Uterus (tissue), 2 donors: ENCODE measurements around the gene CLINT1.

Source experiments
- POLR2A ChIP-seq, 2 donors: fragments of 450-650 bp; IDR thresholded peaks; one replicate each; pipeline ENCODE4 v1.6.1; 2016; ENCODE audit warnings: antibody characterized with exemption in 2 of 2, mild to moderate bottlenecking in 1 of 2, moderate library complexity in 1 of 2
- TF ChIP-seq, protein P1 (sequence below), 4 experiments: fragments of 200-600 bp in 2 of 4; fragments of 450-650 bp in 2 of 4; sonication (generic) in 2 of 4; IDR thresholded peaks; one replicate each; pipeline ENCODE4 v1.5.1; 2016 to 2019; ENCODE audit warnings: antibody characterized with exemption in 4 of 4, mild to moderate bottlenecking in 2 of 4, moderate library complexity in 1 of 4

DNA sequence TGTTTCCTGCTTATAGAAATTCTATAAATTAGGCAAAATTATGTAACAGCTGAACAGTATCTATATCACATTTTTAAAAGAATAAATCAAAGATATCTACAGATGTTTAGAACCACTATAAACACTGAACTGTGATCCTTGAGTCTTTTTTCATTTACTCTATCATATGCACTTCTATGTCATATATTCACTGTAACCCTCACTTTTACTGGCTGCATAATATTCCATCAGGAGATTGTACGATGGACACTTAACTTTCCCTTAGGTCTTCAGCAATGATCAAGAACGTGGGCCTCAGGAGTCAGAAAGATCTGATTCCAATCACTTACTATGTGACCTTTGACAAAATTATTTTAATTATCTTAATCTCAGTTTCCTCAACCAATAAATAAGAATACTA is 41.0 kb downstream of the CLINT1 start:
- TF ChIP-seq, protein P1, sequence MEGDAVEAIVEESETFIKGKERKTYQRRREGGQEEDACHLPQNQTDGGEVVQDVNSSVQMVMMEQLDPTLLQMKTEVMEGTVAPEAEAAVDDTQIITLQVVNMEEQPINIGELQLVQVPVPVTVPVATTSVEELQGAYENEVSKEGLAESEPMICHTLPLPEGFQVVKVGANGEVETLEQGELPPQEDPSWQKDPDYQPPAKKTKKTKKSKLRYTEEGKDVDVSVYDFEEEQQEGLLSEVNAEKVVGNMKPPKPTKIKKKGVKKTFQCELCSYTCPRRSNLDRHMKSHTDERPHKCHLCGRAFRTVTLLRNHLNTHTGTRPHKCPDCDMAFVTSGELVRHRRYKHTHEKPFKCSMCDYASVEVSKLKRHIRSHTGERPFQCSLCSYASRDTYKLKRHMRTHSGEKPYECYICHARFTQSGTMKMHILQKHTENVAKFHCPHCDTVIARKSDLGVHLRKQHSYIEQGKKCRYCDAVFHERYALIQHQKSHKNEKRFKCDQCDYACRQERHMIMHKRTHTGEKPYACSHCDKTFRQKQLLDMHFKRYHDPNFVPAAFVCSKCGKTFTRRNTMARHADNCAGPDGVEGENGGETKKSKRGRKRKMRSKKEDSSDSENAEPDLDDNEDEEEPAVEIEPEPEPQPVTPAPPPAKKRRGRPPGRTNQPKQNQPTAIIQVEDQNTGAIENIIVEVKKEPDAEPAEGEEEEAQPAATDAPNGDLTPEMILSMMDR (IDR thresholded peaks at IDR 0.05), result no peak
- no peak for TF ChIP-seq POLR2A (IDR thresholded peaks at IDR 0.05)
